ENCODE data around the gene MYH10. TPM values are rescaled to one million over a fixed set of nuclear protein-coding genes. Genes with fewer than 3 reads are reported as not detected.

The MYH10 gene
- total RNA-seq, 2 donors from 2014 or later: 12.4 to 17.0 TPM

DNA sequence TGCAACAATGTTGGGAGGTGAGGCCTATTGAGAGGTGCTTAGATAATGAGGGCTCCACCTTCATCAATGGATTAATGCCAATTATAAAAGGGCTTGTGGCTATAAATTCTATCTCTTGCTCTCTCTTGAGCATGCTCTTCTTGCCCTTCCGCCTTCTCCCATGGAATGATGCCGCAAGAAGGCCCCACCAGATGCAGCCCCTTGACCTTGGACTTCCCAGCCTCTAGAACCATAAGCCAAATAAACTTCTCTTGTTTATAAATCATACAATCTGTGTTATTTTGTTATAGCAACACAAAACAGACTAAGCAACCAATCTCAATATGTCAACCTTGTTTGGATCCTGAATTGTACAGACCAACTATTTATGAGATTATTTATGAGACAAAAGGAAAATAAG lies 20.0 kb downstream of the MYH10 start:
- H3K36me3 ChIP-seq: no peaks in the 10 kb centered on the region
- H3K27ac ChIP-seq: no peak overlapping the region
- DNase-seq: no peak
- no peaks in the 10 kb centered on the region for H3K27me3 ChIP-seq
- H3K4me1 ChIP-seq: no peaks in the 10 kb centered on the region
- intact Hi-C loops (cut with DNase I): no loop called here
- TF ChIP-seq, protein P1, sequence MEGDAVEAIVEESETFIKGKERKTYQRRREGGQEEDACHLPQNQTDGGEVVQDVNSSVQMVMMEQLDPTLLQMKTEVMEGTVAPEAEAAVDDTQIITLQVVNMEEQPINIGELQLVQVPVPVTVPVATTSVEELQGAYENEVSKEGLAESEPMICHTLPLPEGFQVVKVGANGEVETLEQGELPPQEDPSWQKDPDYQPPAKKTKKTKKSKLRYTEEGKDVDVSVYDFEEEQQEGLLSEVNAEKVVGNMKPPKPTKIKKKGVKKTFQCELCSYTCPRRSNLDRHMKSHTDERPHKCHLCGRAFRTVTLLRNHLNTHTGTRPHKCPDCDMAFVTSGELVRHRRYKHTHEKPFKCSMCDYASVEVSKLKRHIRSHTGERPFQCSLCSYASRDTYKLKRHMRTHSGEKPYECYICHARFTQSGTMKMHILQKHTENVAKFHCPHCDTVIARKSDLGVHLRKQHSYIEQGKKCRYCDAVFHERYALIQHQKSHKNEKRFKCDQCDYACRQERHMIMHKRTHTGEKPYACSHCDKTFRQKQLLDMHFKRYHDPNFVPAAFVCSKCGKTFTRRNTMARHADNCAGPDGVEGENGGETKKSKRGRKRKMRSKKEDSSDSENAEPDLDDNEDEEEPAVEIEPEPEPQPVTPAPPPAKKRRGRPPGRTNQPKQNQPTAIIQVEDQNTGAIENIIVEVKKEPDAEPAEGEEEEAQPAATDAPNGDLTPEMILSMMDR (IDR thresholded peaks at IDR 0.05): no peak
- no peak overlapping the region for H3K9ac ChIP-seq (ENCODE audit: low read depth in 2 of 2, low read length in 2 of 2)
- H3K4me3 ChIP-seq: no peak overlapping the region
- H3K9me3 ChIP-seq: no peaks in the 10 kb centered on the region

DNA sequence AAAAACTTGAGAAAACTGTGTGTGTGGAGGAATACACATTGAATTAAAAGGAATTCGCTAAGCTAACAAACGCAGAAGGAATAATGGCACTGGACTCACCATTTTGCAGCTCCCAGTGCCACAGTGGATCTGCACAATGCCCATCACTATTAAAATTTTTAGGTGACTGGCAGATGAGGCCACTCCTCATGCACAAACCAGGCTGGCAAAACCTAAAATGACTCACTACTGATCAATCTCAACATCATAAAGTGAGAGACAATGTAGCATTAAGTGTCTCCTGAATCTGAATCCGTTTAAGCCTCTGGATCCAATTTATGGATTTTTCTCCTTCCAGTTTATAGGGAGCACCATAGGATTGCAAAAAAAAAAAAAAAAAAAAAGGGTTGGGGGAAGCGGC lies 20.6 kb downstream of the MYH10 start:
- Histone ChIP-seq H3K36me3 (no peaks in the 10 kb centered on the region), H3K4me3 (no peak overlapping the region), H3K4me1 (no peaks in the 10 kb centered on the region), H3K9ac (ENCODE audit: low read depth in 2 of 2, low read length in 2 of 2) (no peak overlapping the region), H3K9me3 (no peaks in the 10 kb centered on the region), H3K27me3 (no peaks in the 10 kb centered on the region), H3K27ac (no peak overlapping the region)
- intact Hi-C loops (cut with DNase I): no loop called here
- no peak for DNase-seq
- TF ChIP-seq, protein P1 (IDR thresholded peaks at IDR 0.05): no peak

DNA sequence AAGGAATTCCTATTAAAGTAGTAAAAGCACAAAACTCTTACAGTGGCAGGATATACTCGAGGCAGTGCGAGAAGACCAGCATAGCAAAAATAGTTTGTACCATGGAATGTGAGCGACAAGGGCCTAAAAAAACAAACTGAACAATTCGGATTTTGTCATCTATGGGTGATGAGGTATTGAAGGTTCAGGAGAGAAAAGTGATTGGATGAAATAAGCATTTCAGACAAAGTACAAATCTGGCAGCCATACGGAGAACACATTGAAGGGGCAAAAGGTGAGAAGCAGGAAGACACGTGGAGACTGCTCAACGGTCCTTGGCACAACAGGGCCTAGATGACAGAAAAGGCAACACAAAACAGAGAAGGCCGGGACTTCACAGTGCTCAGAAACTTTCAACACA lies 22.5 kb downstream of the MYH10 start:
- H3K4me1 ChIP-seq: no peaks in the 10 kb centered on the region
- H3K36me3 ChIP-seq: no peaks in the 10 kb centered on the region
- DNase-seq: no peak
- no peaks in the 10 kb centered on the region for H3K27me3 ChIP-seq
- TF ChIP-seq, protein P1 (IDR thresholded peaks at IDR 0.05): no peak
- H3K27ac ChIP-seq: no peak overlapping the region
- no peaks in the 10 kb centered on the region for H3K9me3 ChIP-seq
- no peak overlapping the region for H3K4me3 ChIP-seq
- intact Hi-C loops (cut with DNase I): no loop called here
- H3K9ac ChIP-seq (ENCODE audit: low read depth in 2 of 2, low read length in 2 of 2): no peak overlapping the region

DNA sequence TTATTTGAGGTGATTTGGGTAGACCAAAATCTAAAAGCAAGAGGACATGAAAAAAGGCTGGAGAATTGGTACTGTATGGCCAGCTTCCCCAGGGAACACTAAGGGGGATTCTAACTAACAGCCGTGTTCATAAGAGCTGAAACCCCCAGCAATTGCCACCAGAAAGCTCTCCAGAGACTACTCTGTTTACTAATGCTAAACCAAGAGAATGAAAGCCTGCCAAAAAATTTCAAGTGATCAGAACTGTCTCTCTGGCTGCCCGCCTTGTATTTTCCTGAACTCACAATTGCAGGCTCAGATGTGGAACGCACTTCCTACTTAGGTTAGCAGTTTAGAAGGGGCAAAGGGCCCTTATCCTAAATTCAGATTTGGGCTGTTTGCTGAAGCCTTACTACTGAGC lies 24.1 kb downstream of the MYH10 start:
- Histone ChIP-seq H3K27me3 (no peaks in the 10 kb centered on the region), H3K9ac (ENCODE audit: low read depth in 2 of 2, low read length in 2 of 2) (no peak overlapping the region), H3K36me3 (no peaks in the 10 kb centered on the region), H3K27ac (no peak overlapping the region), H3K9me3 (no peaks in the 10 kb centered on the region), H3K4me3 (no peak overlapping the region), H3K4me1 (no peaks in the 10 kb centered on the region)
- TF ChIP-seq, protein P1 (IDR thresholded peaks at IDR 0.05): no peak
- intact Hi-C loops (cut with DNase I): no loop called here
- DNase-seq: no peak

DNA sequence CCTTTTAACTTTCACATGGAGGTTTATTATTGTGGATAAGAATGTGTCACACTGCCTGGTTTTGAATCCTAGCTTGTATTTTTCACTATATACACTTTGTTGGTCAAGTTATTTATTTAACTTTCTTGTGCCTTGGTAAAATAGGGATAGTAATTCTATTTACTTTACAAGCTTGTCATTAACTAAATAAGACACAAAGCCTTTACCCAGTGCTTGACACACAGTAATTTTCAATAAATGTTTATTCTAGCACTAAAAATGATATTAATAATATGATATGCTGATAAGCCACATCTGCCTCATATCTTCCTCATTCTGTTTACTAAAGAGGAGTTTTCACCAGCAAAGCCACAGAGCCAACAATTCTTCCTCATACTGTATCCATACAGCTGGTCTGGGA lies 27.8 kb downstream of the MYH10 start:
- H3K27ac ChIP-seq: no peak overlapping the region
- no peaks in the 10 kb centered on the region for H3K9me3 ChIP-seq
- no peaks in the 10 kb centered on the region for H3K36me3 ChIP-seq
- H3K4me3 ChIP-seq: no peak overlapping the region
- no peaks in the 10 kb centered on the region for H3K4me1 ChIP-seq
- no peak for DNase-seq
- intact Hi-C loops (cut with DNase I): no loop called here
- no peaks in the 10 kb centered on the region for H3K27me3 ChIP-seq
- TF ChIP-seq, protein P1 (IDR thresholded peaks at IDR 0.05): no peak
- H3K9ac ChIP-seq (ENCODE audit: low read depth in 2 of 2, low read length in 2 of 2): no peak overlapping the region

Measured in colonic mucosa (tissue), 4 donors.